Right lobe of liver (tissue), 6 donors: Measurements from ENCODE around the gene CORO7. TPM values are rescaled to one million over a fixed set of nuclear protein-coding genes. Genes with fewer than 3 reads are reported as not detected.
A peak's percentile ranks its signal among the peaks of the same experiment; 100 is the strongest.

Experiments
- ATAC-seq, 4 donors: fragments of 200-7000 bp; cut with Tn5 transposase; one replicate each; pipeline ENCODE4 v1.9.1; 2020; ENCODE audit warnings: mild to moderate bottlenecking in 4 of 4, moderate library complexity in 4 of 4
- DNase-seq, 3 donors: peaks; one replicate each; pipeline ENCODE4 v3.0.0-alpha.2; 2020
- H3K27ac ChIP-seq, 3 donors: fragments of 200-600 bp; one replicate each; pipeline ENCODE4 v1.8.0; 2022
- H3K27me3 ChIP-seq, 2 donors: fragments of 200-600 bp; one replicate each; pipeline ENCODE4 v1.8.0; 2022
- H3K36me3 ChIP-seq, 4 donors: fragments of 200-600 bp; sonication (generic) in 1 of 4; one replicate each; pipeline versions ENCODE4 v1.5.1 to v1.8.0; 2017 to 2022; ENCODE audit warnings: control low read depth in 1 of 4
- H3K4me1 ChIP-seq, 4 donors: fragments of 200-600 bp; sonication (generic) in 1 of 4; one replicate each; pipeline versions ENCODE4 v1.5.1 to v1.8.0; 2017 to 2022; ENCODE audit warnings: control low read depth in 1 of 4
- H3K4me3 ChIP-seq, 3 donors: fragments of 200-600 bp; one replicate each; pipeline ENCODE4 v1.8.0; 2022
- H3K9me3 ChIP-seq, 4 donors: fragments of 200-600 bp; sonication (generic) in 1 of 4; one replicate each; pipeline versions ENCODE4 v1.5.1 to v1.8.0; 2017 to 2022; ENCODE audit warnings: control low read depth in 1 of 4
- POLR2A ChIP-seq: fragments of 450-650 bp; IDR thresholded peaks from one replicate; pipeline ENCODE4 v1.6.1; 2017; ENCODE audit warnings: antibody characterized with exemption, mild to moderate bottlenecking
- WGBS: methylation state at CpG from one replicate; pipeline ENCODE4 v1.1.6; 2018; ENCODE audit warnings: low coverage, low lambda C conversion rate; ENCODE audit not compliant: insufficient coverage; ENCODE audit errors: missing lambda C conversion rate; 5-methylcytosine and 5-hydroxymethylcytosine counted together
- intact Hi-C, 2 donors: fragments of 100-400 bp; cut with DNase I; formaldehyde crosslinking; loops; one replicate each; pipeline versions ENCODE4 v1.11.2 to v1.14.1; 2022
- total RNA-seq, 6 experiments: library from RNA; depleted of rRNA in 2 of 6; stranded (reverse); fragments of >200 nt in 2 of 6; fragmentation: NEBNext Ultra II Directional in 3 of 6; extraction: Animal tissue kit (Norgen Biotek cat#: 25700) in 3 of 6; gene quantifications; one replicate each; pipeline versions ENCODE4 v1.1.0 to v1.2.4, GENCODE V29; 2016 to 2023
- TF ChIP-seq, protein P1 (sequence below), 4 donors: fragments of 200-600 bp in 3 of 4; fragments of 450-650 bp in 1 of 4; IDR thresholded peaks; one replicate each; pipeline versions ENCODE4 v1.5.1 to v1.8.0; 2016 to 2022; ENCODE audit warnings: antibody characterized with exemption in 4 of 4, mild to moderate bottlenecking in 2 of 4
- donor health status: DM: no; HTN: yes; CAD: no.
- donor health status: DM: no; HTN: no; CAD: no.
- donor health status: DM: no; HTN: no; CAD: no.
- donor health status: DM: no; HTN: yes; CAD: no.
- donor health status: DM: no; HTN: yes; CAD: no.

The CORO7 gene
- total RNA-seq, 6 experiments from 2014 or later: 7.8 to 22.9 (median 13.3) TPM

- no peak for TF ChIP-seq POLR2A
- TF ChIP-seq, protein P1, sequence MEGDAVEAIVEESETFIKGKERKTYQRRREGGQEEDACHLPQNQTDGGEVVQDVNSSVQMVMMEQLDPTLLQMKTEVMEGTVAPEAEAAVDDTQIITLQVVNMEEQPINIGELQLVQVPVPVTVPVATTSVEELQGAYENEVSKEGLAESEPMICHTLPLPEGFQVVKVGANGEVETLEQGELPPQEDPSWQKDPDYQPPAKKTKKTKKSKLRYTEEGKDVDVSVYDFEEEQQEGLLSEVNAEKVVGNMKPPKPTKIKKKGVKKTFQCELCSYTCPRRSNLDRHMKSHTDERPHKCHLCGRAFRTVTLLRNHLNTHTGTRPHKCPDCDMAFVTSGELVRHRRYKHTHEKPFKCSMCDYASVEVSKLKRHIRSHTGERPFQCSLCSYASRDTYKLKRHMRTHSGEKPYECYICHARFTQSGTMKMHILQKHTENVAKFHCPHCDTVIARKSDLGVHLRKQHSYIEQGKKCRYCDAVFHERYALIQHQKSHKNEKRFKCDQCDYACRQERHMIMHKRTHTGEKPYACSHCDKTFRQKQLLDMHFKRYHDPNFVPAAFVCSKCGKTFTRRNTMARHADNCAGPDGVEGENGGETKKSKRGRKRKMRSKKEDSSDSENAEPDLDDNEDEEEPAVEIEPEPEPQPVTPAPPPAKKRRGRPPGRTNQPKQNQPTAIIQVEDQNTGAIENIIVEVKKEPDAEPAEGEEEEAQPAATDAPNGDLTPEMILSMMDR (IDR thresholded peaks at IDR 0.05): no peak
Observed at GRCh38 chr16:4342866-4343744, 73.3 kb downstream of the CORO7 start.

GRCh38 chr16:4341250-4341649, 75.1 kb downstream of the CORO7 start:
- peaks cover 0 to 15% (median 7%) of the 10 kb centered on the region in 4 donors for H3K4me1 ChIP-seq
- DNase-seq (no peak), ATAC-seq (no peak)
- H3K36me3 ChIP-seq: peaks cover 0 to 17% (median 7%) of the 10 kb centered on the region in 4 donors
- 80% methylated on average over 1 of the region's 13 CpGs for WGBS
- H3K27me3 ChIP-seq: no peaks in the 10 kb centered on the region
- H3K4me3 ChIP-seq: no peak overlapping the region
- no peak overlapping the region for H3K27ac ChIP-seq
- TF ChIP-seq, protein P1 (IDR thresholded peaks at IDR 0.05): no peak
- TF ChIP-seq POLR2A: no peak
- no peaks in the 10 kb centered on the region for H3K9me3 ChIP-seq
- intact Hi-C loops: no loop called here

More at GRCh38 chr16:4342866-4343744, 73.3 kb downstream of the CORO7 start:
- DNase-seq (no peak), ATAC-seq (no peak)
- Histone ChIP-seq H3K36me3 (peaks cover 0 to 17% (median 7%) of the 10 kb centered on the region in 4 donors), H3K4me3 (no peak overlapping the region), H3K9me3 (no peaks in the 10 kb centered on the region), H3K27ac (no peak overlapping the region), H3K4me1 (peaks cover 0 to 34% (median 18%) of the 10 kb centered on the region in 4 donors), H3K27me3 (no peaks in the 10 kb centered on the region)
- WGBS: 100% methylated on average over 3 of the region's 21 CpGs
- intact Hi-C loops: no loop called here

GRCh38 chr16:4340443-4340842, 76.0 kb downstream of the CORO7 start:
- H3K27ac ChIP-seq: no peak overlapping the region
- H3K36me3 ChIP-seq: peaks cover 0 to 17% (median 7%) of the 10 kb centered on the region in 4 donors
- ATAC-seq: no peak
- H3K27me3 ChIP-seq: no peaks in the 10 kb centered on the region
- no peaks in the 10 kb centered on the region for H3K9me3 ChIP-seq
- DNase-seq: no peak
- intact Hi-C loops: no loop called here
- H3K4me1 ChIP-seq: peaks cover 0 to 7% (median 3%) of the 10 kb centered on the region in 4 donors
- H3K4me3 ChIP-seq: no peak overlapping the region
- no CpG with 5 or more reads among the region's 6 CpGs for WGBS
- TF ChIP-seq, protein P1 (IDR thresholded peaks at IDR 0.05): no peak
- no peak for TF ChIP-seq POLR2A

DNA sequence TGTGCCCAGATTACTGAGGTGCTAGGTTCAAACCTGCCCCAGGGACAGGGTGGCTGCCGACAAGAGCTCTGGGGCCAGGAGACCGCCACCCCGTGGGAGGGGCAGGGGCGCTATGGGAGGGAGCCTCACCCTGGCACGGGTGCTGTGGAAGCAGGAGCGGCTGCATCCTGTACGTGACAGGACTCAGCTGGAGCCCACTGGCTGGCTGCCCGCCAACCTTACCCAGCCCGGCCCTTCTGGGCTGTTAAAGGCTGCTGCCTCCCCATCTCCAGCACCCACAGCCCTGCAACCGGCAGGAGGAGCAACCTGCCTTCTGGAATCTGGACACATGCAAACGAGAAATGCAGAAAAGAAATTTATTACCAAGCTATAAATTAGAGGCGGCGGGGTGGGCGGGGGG, 76.5 kb downstream of the CORO7 start:
- no CpG with 5 or more reads among the region's 14 CpGs for WGBS
- no peak overlapping the region for H3K27ac ChIP-seq
- H3K4me1 ChIP-seq: peaks cover 0 to 2% (median under 1%) of the 10 kb centered on the region in 4 donors

More for the DNA sequence above, 76.5 kb downstream of the CORO7 start:
- intact Hi-C loops: loop anchor here in 1 of 2 donors (5.0 kb wide), 1 partner anchor 138 kb away; no protein-coding TSS in a partner anchor
- no peaks in the 10 kb centered on the region for H3K9me3 ChIP-seq
- no peaks in the 10 kb centered on the region for H3K27me3 ChIP-seq
- H3K36me3 ChIP-seq: peaks cover 0 to 17% (median 7%) of the 10 kb centered on the region in 4 donors
- no peak overlapping the region for H3K4me3 ChIP-seq
- ATAC-seq: no peak
- peak in 1 of 3 donors; percentile 59 for DNase-seq
- TF ChIP-seq, protein P1 (IDR thresholded peaks at IDR 0.05): no peak
- TF ChIP-seq POLR2A: no peak
